NCI-H748 treated with DMSO at 0.1 percent for 48 hours (cell line): Measurements from ENCODE around the gene ANO4.
"Not testable (repeated sequence)": the region's sequence is repeated elsewhere in the genome, so short reads cannot be mapped to it uniquely, and the experiment has no call there.

Experiments used
- DNase-seq: peaks from one replicate; lab custom pipeline; 2025; lab: John Stamatoyannopoulos, UW

The ANO4 gene

DNA sequence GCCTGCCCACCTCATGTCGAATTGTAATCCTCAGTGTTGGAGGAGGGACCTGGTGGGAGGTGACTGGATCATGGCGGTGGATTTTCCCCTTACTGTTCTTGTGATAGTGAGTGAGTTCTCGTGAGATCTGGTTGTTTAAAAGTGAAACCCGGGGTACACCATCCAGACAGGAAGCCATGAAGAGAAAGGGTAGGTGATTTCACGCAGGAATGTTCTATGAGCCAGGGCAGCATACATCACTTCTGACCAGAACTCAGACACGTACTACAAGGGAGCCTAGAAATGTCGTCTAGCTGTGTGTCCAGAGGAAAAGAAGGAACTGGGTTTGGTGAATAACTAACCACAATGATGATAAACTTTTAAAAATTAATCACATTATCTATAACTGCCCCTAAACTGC is 80.6 kb downstream of the ANO4 start:
- DNase-seq, result no peak

- no peak for DNase-seq
Measured at GRCh38 chr12:100875771-100876170, 81.2 kb downstream of the ANO4 start.

- DNase-seq, result no peak
Measured at GRCh38 chr12:100877776-100878175, 83.2 kb downstream of the ANO4 start.

DNA sequence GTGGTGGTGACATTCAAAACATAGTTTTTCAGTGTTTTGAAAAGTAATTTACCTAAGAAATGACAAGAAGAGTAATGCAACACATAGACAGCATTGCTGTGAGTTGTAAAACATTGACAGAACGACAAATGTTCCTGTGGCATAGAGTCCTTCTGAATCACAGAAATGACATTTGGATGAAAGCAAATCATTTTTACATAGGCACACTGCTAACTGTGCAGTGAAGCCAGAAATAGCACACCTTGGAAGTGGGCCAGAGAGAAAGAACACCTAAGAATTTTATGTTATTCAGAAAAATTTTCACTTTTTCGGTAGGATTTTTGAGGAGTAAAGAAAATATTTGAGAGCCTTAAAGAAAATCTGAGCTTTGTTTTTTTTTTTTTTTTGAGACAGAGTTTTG is 100.6 kb downstream of the ANO4 start:
- no peak for DNase-seq

DNA sequence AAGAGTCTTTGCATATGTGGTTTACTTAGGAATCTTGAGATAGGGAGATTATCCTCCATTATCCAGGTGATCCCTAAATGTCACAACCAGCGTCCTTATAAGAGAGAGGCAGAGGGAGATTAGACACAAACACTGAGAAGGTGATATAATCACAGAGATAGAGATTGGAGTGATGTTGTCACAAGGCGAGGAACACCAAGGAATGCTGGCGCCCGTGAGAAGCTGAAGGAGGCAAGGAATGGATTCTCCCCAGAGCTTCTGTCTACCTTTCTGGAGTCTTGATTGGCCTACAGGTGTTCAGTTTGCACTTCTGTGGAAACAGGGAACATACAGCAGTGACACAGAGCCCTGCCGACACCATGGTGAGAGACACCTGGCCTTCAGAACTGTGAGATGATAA is 101.6 kb downstream of the ANO4 start:
- DNase-seq, result no peak

GRCh38 chr12:100897240-100897639 is 102.7 kb downstream of the ANO4 start:
- no peak for DNase-seq

DNA sequence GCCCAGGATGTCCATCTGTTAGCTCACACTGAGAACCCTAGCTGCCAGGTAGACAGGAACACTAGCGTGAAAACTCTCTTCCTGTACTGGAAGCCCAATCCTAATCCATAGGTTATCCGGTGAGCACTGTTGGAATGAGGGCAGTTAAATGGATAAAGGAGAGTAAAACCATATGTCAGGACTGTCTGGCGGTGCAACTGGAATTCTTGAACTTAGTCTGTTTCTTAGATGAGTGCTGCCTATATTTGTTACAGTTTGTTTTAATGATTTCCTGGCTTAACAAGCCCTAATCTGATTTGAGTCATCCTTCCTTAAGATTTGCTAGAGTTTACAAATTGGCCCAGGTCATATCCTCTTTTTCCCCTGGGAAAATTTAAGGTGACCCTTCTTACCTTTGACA is 104.7 kb downstream of the ANO4 start:
- DNase-seq, result no peak

DNA sequence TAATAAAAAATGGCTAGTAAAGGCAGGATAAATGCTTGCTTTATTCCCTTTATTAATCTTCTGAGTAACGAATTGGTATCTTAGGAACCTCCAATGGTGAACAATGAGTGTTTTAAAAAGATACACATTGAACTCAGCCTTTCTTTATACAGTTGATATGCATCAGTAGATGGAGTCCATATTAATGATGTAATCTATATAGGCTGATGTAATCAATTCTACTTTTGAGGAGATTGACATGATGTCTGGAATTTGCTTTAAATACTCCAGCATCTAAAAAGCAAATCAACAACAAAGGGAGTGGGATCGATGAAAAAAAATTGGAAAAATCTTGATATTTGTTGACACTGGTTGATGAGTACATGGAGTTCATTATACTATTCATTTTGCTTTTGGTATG is 106.2 kb downstream of the ANO4 start:
- no peak for DNase-seq

GRCh38 chr12:100901266-100901665 is 106.7 kb downstream of the ANO4 start:
- DNase-seq, result no peak

- DNase-seq, result no peak
Measured at GRCh38 chr12:100904270-100904669, 109.7 kb downstream of the ANO4 start.

- DNase-seq, result no peak
Measured at GRCh38 chr12:100908501-100908900, 113.9 kb downstream of the ANO4 start.

DNA sequence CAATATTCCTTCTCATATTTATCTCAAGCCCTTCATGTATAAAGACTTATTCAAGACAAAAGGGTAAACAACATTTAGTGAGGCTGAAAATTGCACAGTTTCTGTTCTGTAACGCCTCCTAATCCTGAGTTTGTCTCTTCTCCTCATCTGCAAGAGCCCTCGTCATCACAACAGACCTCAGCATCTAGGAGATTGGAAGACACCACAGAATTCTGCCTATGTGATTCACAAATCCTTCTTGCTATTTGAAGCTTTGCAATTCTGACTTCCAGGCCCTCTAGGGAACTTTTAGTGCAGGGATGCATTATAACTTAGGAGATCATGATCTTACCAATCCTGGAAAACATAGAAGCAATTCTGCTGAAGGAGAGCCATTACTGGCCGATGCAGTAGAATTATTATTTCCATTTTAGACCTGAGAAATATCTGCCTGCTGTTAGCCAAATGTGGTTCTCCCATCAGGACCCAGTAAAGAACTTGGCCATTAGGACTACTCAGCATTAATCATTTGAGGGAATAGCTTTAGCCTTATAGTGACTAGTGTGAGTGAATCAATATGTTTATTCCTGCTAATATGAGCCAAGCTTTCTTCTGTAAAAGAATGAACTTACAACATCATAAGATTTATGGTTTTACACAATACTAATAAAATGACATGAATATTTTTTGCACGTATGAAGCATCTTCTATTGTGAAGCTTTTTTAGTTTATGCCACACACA is 119.5 kb downstream of the ANO4 start:
- DNase-seq, result no peak

DNA sequence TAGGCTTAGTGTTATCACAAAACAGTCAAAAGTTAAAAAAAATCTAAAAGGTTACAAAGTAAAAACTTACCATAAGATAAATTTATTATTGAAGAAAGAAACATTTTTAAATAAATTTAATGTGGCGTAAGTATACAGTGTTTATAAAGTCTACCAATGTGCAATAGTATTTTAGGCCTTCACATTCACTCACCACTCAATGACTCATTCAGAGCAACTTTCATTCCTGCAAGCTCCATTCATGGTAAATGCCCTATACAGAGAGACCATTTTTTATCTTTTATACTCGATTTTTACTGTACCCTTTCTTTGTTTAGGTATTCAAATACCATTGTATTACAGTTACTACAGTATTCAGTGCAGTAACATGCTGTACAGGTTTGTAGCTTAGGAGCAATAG is 124.5 kb downstream of the ANO4 start:
- no peak for DNase-seq

GRCh38 chr12:100920493-100920892 is 125.9 kb downstream of the ANO4 start:
- no peak for DNase-seq

- DNase-seq, result no peak
Measured at GRCh38 chr12:100926669-100927248, 132.2 kb downstream of the ANO4 start.

GRCh38 chr12:100927826-100928225 is 133.2 kb downstream of the ANO4 start:
- DNase-seq, result no peak

GRCh38 chr12:100932571-100932970 is 138.0 kb downstream of the ANO4 start:
- DNase-seq, result no peak

DNA sequence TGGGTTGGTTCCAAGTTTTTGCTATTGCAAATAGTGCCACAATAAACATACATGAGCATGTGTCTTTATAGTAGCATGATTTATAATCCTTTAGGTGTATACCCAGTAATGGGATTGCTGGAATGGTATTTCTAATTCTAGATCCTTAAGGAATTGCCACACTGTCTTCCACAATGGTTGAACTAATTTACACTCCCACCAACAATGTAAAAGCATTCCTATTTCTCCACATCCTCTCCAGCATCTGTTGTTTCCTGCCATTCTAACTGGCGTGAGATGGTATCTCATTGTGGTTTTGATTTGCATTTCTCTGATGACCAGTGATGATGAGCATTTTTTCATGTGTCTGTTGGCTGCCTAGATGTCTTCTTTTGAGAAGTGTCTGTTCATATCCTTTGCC is 139.0 kb downstream of the ANO4 start:
- DNase-seq, result not testable (repeated sequence)

- no peak for DNase-seq
Measured at GRCh38 chr12:100935929-100936328, 141.4 kb downstream of the ANO4 start.

GRCh38 chr12:100936661-100937060 is 142.1 kb downstream of the ANO4 start:
- DNase-seq, result no peak

DNA sequence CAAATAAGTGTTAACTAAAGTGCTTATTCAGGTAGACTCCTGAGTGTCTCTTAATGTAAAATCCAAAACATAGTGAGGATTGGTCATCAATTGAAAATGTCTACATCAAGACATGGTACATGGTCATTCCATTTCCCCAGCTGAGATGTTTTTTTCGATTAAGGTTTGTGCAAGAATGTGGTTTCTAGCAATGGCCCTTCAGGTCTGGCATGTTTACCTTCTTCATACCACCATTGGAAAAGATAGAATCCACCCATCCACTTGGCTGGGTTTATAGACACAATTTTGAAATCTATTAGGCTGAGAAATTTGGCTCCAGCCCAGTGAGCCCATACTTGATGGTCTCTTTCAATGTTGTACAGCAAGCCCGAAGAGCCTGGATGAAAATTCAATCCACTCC is 145.9 kb downstream of the ANO4 start:
- DNase-seq, result no peak

- no peak for DNase-seq
Measured at GRCh38 chr12:100942984-100943749, 148.6 kb downstream of the ANO4 start.

DNA sequence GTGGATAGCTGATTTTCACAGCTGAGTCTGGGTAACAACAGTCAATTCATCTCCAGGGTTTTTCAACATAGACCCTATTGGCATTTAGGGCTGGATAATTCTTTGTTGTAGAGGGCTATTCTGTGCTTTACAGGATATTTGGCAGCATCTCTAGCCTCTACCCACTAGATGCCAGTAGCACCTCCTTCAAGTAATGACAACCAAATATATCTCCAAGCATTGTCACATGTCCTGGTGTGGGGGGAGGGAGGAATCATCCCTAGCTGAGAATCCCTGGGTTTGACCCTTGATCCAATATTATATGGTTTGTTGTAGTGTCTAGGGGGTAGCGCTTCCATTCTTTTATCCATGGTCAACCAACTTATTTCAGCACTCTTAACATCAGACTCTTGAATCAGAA is 157.2 kb downstream of the ANO4 start:
- no peak for DNase-seq
